Glutamatergic neuron (in vitro differentiated cells): Measurements from ENCODE around the gene ECSCR. TPM values are rescaled to one million over a fixed set of nuclear protein-coding genes. Genes with fewer than 3 reads are reported as not detected.

Source experiments
- DNase-seq: peaks from one replicate; pipeline ENCODE4 v3.0.0; 2022
- H3K27ac Mint-ChIP-seq: one replicate; pipeline ENCODE4 v1.8.0; 2020; ENCODE audit warnings: mild to moderate bottlenecking, mixed read lengths, inconsistent platforms; ENCODE audit not compliant: unreplicated experiment
- H3K27me3 Mint-ChIP-seq: one replicate; pipeline ENCODE4 v1.8.0; 2020; ENCODE audit warnings: mild to moderate bottlenecking, moderate library complexity, mixed read lengths, inconsistent platforms; ENCODE audit not compliant: unreplicated experiment
- H3K36me3 Mint-ChIP-seq: one replicate; pipeline ENCODE4 v1.8.0; 2020; ENCODE audit warnings: mild to moderate bottlenecking, mixed read lengths, inconsistent platforms; ENCODE audit not compliant: unreplicated experiment
- H3K4me1 Mint-ChIP-seq: one replicate; pipeline ENCODE4 v1.8.0; 2020; ENCODE audit warnings: mild to moderate bottlenecking, low read depth, mixed read lengths, inconsistent platforms; ENCODE audit not compliant: unreplicated experiment
- H3K4me3 Mint-ChIP-seq: one replicate; pipeline ENCODE4 v1.8.0; 2020; ENCODE audit warnings: mild to moderate bottlenecking, mixed read lengths, inconsistent platforms; ENCODE audit not compliant: unreplicated experiment
- H3K9me3 Mint-ChIP-seq: one replicate; pipeline ENCODE4 v1.8.0; 2020; ENCODE audit warnings: mild to moderate bottlenecking, moderate library complexity, mixed read lengths, inconsistent platforms; ENCODE audit not compliant: unreplicated experiment
- total RNA-seq: library from RNA; stranded (reverse); fragmentation: NEBNext Ultra II Directional; extraction: Animal tissue kit (Norgen Biotek cat#: 25700); gene quantifications from one replicate; pipeline ENCODE4 v1.2.1, GENCODE V29; 2021; ENCODE audit not compliant: unreplicated experiment
- TF ChIP-seq, protein P1 (sequence below): fragments of 200-600 bp; sonication (generic); IDR thresholded peaks from one replicate; pipeline ENCODE4 v1.5.0; 2021; ENCODE audit not compliant: partially characterized antibody, unreplicated experiment

Gene ECSCR
- total RNA-seq, 1 donor from 2014 or later: not detected

GRCh38 chr5:139404484-139404840, 58.1 kb downstream of the ECSCR start:
- H3K27ac Mint-ChIP-seq: peak overlapping the region; percentile 34
- H3K4me1 Mint-ChIP-seq: peaks cover 4% of the 10 kb centered on the region

GRCh38 chr5:139403787-139404483, 58.6 kb downstream of the ECSCR start, which contains the start of gene SPATA24:
Gene SPATA24 (minus strand): TSS chr5:139404089. CDS start chr5:139404060, 29 bp downstream.
- no peaks in the 10 kb centered on the region for H3K36me3 Mint-ChIP-seq
- H3K27me3 Mint-ChIP-seq: no peaks in the 10 kb centered on the region
- peak within 1 kb of the TSS; percentile 98 for H3K27ac Mint-ChIP-seq
- DNase-seq: peak; percentile 97
- peak within 1 kb of the TSS; percentile 98 for H3K4me3 Mint-ChIP-seq
- H3K9me3 Mint-ChIP-seq: peaks cover 6% of the 10 kb centered on the region
- TF ChIP-seq, protein P1, sequence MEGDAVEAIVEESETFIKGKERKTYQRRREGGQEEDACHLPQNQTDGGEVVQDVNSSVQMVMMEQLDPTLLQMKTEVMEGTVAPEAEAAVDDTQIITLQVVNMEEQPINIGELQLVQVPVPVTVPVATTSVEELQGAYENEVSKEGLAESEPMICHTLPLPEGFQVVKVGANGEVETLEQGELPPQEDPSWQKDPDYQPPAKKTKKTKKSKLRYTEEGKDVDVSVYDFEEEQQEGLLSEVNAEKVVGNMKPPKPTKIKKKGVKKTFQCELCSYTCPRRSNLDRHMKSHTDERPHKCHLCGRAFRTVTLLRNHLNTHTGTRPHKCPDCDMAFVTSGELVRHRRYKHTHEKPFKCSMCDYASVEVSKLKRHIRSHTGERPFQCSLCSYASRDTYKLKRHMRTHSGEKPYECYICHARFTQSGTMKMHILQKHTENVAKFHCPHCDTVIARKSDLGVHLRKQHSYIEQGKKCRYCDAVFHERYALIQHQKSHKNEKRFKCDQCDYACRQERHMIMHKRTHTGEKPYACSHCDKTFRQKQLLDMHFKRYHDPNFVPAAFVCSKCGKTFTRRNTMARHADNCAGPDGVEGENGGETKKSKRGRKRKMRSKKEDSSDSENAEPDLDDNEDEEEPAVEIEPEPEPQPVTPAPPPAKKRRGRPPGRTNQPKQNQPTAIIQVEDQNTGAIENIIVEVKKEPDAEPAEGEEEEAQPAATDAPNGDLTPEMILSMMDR: no peak
- H3K4me1 Mint-ChIP-seq: peaks cover 4% of the 10 kb centered on the region

More at GRCh38 chr5:139404484-139404840, 58.1 kb downstream of the ECSCR start:
- no peak for DNase-seq
- no peaks in the 10 kb centered on the region for H3K27me3 Mint-ChIP-seq
- H3K36me3 Mint-ChIP-seq: no peaks in the 10 kb centered on the region
- H3K4me3 Mint-ChIP-seq: peak overlapping the region; percentile 98
- H3K9me3 Mint-ChIP-seq: peaks cover 6% of the 10 kb centered on the region
- TF ChIP-seq, protein P1: no peak

GRCh38 chr5:139403418-139403786, 59.1 kb downstream of the ECSCR start:
- Mint-ChIP-seq H3K36me3 (no peaks in the 10 kb centered on the region), H3K4me1 (peaks cover 4% of the 10 kb centered on the region), H3K4me3 (peak overlapping the region; percentile 98), H3K27ac (peak overlapping the region; percentile 98), H3K9me3 (peaks cover 6% of the 10 kb centered on the region), H3K27me3 (no peaks in the 10 kb centered on the region)
- TF ChIP-seq, protein P1: no peak
- no peak for DNase-seq

DNA sequence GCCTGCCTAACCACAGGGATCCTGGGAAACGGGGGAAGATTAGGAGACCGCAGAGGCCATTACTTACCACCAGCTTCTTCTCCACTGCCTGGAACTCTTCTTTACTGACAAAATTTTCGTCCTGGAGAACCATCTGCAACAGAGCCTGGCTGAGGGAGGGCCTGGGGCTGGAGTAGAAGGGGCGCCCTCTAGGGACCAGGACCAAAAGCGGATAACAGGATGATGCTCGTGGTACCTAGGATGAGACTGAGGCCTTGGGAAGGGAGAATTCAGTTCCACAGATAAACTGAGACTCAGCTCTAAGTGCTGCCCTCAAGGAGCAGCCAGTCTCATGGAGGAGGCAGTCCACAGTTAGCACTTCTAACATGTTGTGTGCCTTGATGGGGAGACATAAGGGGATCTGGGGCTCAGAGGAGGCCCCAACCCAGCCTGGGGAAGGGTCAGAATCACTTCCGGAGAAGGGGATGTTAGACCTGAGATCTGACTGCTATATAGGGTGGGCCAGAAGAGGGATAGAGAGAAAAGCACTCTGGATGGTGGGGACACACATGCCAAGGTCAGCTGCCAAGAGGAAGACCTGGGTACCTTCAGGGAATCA, 59.9 kb downstream of the ECSCR start:
- peaks cover 4% of the 10 kb centered on the region for H3K4me1 Mint-ChIP-seq
- DNase-seq: no peak

More for the DNA sequence above, 59.9 kb downstream of the ECSCR start:
- H3K27ac Mint-ChIP-seq: no peak overlapping the region
- TF ChIP-seq, protein P1: peak; percentile 30
- H3K4me3 Mint-ChIP-seq: peak overlapping the region; percentile 98
- no peaks in the 10 kb centered on the region for H3K27me3 Mint-ChIP-seq
- no peaks in the 10 kb centered on the region for H3K36me3 Mint-ChIP-seq
- H3K9me3 Mint-ChIP-seq: peaks cover 6% of the 10 kb centered on the region
